GM12892 (cell line): Measurements from ENCODE around the gene MCTS1. TPM values are rescaled to one million over a fixed set of nuclear protein-coding genes. Genes with fewer than 3 reads are reported as not detected.

Experiments used
- DNase-seq: peaks from one replicate; pipeline ENCODE4 v3.0.0; 2011; ENCODE audit not compliant: insufficient read length
- FAIRE-seq: peaks from 2 replicates; lab custom pipeline; 2011; peaks lifted over from hg19 to GRCh38; lab: Jason Lieb, UNC
- POLR2A ChIP-seq: IDR thresholded peaks from 2 replicates; pipeline ENCODE4 v1.6.1; 2011; ENCODE audit warnings: low read depth, low read length, control low read depth
- POLR2AphosphoS5 ChIP-seq: IDR thresholded peaks from 2 replicates; pipeline ENCODE4 v1.6.1; 2011; ENCODE audit warnings: low read depth, low read length, control low read depth
- TAF1 ChIP-seq: IDR thresholded peaks from 2 replicates; pipeline ENCODE4 v1.6.1; 2011; ENCODE audit warnings: low read depth, mild to moderate bottlenecking, control low read depth, low read length, borderline replicate concordance
- polyA plus RNA-seq: library from polyadenylated mRNA; unstranded; fragments of >200 nt; gene quantifications from one replicate; pipeline ENCODE4 v1.2.1, GENCODE V29; 2012; ENCODE audit warnings: missing spikeins, inconsistent platforms; ENCODE audit not compliant: missing spikeins

The MCTS1 gene, protein sequence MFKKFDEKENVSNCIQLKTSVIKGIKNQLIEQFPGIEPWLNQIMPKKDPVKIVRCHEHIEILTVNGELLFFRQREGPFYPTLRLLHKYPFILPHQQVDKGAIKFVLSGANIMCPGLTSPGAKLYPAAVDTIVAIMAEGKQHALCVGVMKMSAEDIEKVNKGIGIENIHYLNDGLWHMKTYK
- 79.3 TPM for polyA plus RNA-seq

DNA sequence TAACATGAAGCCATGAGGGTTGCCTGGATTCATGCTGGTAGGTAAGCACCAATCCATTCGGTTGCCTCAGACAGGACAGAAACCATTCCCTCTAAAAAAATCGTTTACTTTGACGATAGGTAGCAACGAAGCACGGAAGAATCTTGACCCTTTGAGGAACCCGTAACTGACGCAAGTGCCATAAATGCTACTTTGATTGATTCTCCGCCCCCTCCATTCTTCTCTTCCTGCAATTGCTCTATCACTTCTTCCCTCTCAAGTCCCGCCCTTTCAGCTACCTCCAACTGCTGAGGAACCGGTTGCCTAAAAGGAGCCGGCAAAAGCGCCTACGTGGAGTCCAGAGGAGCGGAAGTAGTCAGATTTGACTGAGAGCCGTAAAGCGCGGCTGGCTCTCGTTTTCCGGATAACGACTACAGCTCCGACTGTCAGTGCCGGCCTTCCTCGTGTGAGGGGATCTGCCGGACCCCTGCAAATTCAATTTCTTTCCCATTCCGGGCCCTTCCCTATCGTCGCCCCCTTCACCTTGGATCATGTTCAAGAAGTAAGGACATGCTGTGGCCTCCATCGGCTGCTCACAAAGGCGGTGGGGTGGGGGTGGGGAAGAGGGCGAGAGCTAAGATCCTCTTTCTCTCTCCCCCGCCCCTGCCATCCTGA, at the start of gene MCTS1:
Gene MCTS1, plus strand, starts transcription at position 395 of the 654 bp plus-strand sequence. Its CDS starts 136 bp downstream, at position 531.
- TF ChIP-seq POLR2AphosphoS5 = peak; percentile 59; the same call in 1 of the 2 replicates
- TF ChIP-seq TAF1 = peak; percentile 50; the same call in 1 of the 2 replicates
- peak; percentile 60 for TF ChIP-seq POLR2A
- FAIRE-seq (peak; percentile 81), DNase-seq (peak; percentile 27)

DNA sequence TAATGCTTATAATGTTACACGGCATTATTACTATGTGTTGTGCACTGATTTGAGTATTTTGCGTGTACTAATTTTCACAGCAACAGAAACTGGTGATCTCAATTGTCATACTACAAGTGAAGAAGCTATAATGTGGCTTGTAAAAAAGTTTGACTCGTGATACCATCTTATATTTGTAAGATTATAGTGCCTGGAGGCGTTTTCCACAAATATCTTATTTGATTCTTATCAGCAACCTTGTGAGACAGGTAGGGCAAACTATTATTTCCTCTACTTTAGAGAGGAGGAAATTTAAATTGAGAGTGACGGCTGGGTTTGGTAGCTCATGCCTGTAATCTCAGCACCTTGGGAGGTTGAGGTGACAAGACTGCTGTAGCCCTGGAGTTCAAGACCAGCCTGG, 47.6 kb upstream of the MCTS1 start:
- DNase-seq = no peak
- FAIRE-seq = peak; percentile 17
- TF ChIP-seq TAF1 (no peak), POLR2A (no peak), POLR2AphosphoS5 (no peak)

DNA sequence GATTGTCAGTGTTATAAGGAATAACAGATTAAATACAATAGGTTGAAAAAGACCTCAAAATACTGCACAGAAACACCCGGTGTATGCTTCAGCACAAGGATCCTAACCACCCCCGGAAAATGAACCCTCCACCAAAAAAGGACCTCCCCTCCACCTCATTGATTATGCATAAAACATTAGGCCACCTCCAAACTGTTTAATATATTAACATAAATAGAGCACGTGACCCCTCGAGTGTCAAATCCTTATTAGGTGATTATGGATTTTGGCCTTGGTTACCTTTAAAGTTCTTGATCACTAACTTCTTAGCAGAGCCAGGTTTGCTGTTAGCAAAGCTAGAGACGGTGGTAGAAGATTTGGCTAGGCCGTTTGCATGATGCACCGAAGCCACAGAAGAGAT, 44.1 kb upstream of the MCTS1 start:
- DNase-seq (no peak), FAIRE-seq (no peak)
- no peak for TF ChIP-seq TAF1
- no peak for TF ChIP-seq POLR2A
- TF ChIP-seq POLR2AphosphoS5 = no peak

DNA sequence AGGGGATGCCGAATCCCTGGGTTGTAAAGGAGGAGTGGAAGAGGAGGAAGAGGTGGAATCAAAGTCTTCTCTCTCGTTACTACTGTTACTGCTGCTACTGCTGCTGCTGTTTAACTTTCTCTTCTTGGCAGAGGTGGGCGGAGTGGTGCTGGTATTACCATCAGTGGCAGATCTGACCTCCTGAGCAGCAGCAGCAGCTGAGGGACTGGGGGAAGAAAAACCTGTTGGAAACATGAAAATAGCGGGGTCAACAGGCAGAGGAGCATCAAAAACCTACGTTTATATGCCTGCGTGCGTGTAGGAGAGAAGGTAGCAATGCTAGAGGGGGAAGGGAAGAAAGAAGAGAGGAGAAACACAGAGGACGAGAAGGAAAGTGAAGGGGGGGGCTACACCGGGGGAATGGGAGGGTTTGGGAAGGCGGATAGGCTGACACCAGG, 43.5 kb upstream of the MCTS1 start:
- FAIRE-seq = peak; percentile 24
- no peak for DNase-seq

DNA sequence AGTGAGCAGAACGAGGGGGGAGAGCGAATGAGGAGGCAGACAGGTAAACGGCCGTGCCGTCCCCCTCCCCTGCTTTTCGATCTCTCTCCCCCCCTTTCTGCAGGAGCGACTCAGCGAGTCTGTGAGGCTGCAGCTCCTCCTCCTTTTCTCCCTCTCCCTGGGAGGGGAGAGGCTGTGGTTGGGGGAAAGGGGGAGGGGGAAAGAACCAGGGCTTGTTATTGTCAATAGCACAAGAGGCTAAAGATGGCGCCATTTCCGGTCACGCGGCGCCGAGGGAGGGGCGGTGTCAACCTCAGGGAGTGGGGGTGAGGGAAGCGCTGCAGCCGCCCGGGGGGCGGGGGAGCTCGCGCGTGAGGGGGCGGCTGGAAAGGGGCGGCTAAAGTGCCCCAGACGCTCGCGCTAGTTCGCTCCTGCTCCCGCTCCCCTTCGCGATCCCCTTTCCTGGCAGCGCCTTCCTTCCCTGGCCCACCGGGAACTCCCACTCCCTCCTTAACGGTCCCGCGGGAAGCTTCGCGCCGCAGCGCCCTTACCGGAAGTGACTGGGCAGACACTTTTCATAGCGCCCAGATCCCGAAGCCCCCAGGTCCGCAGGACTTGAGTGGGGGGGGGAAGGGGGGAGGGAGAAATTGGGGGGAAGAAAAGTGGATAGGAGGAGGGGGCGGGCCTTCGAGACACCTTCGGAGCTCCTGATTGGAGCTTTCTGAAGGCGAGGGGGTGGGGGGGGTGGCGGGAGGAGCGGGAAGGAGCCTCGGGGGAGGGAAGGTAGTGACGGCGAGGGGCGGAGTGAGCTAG, 42.9 kb upstream of the MCTS1 start, which contains the start of gene CUL4B:
Gene CUL4B, minus strand, starts transcription at position 121 of the 792 bp plus-strand sequence. CDS start 324 bp downstream, outside the sequence.
- peak; percentile 45 for DNase-seq
- FAIRE-seq = peak; percentile 81
- TF ChIP-seq POLR2AphosphoS5 (no peak), POLR2A (peak; percentile 63; the same call in 1 of the 2 replicates)

More for the DNA sequence above, 43.5 kb upstream of the MCTS1 start:
- TF ChIP-seq TAF1 = no peak

DNA sequence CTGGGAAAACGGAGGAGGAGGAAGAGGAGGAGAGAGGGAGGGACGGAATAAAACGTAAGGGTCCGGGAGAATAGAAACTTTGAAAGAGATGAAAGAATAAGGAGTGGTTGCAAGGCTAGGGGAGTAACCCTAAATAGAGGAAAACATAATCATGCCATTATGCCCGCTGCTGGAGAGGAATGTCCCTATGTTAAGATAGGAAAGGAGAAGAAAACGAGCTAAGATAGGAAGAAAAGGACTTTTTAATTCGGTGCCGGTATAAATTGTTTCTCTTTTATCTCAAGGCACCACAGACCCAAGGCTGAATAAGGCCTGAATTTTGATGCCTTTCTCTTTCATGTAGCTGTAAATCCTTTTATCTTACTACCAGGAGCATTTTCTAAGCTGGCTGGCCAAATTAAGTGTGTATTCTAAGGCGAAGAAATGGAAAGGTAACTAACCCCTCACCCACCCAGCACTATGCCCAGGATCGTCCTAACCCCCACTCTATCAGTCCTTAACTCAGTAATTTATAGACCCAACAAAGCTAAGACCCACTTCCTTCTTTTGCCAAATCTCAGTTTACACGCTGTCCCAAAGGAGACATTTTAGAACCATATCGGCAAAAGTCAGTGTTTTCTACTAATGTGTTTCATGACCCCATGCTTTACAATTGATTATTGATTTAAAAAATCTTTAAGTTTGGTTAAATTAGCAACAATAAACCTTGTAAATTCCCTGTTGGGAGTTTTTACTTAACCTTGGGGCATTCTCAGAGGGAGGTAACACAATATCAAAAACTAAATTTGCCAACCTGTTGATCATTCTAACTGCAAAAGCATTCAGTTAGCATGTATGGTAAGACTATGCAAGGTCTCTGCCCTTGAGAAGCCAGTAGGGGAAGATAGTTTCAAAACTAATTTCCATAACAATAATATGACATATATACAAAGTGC, 42.0 kb upstream of the MCTS1 start:
- no peak for FAIRE-seq
- TF ChIP-seq POLR2A (no peak), TAF1 (no peak), POLR2AphosphoS5 (no peak)
- DNase-seq = no peak

DNA sequence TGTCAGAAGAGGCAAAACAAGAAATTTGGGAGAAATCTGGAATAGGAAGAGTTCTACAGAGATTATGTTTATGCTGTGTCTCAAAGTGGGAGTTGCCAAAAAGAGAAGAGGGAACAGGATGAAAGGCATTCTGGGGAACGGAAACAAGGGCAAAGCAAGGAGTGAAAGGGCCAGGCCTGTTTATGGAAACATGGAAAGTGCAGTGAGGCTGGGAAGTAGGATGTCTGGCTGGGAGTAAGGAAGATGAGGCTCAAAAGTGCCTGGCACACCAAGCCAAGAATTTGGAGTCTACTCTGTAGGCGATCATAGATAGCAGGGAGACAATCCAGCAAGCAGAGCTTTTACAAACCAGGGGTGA, 41.4 kb upstream of the MCTS1 start:
- DNase-seq = no peak
- no peak for FAIRE-seq
- TF ChIP-seq POLR2A (no peak), TAF1 (no peak), POLR2AphosphoS5 (no peak)

DNA sequence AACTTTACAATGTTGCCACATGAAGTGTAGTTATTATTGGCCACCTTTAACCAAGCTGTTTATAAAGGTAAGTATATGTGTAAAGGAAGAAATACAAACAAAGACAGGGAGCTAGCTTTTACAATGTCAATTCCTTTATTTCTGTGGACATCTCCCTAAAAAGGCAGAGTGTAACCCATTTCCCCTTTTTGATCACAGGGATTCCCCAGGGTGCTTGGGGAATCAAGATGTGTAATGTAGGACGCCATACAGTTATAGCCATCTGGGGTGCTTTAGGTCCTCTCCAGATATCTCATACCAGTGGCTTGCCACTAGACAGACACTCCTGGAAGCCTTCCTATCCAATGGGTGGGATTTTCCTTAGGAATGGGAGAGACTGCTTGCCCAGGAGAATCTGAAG, 39.0 kb upstream of the MCTS1 start:
- no peak for DNase-seq
- no peak for TF ChIP-seq TAF1
- FAIRE-seq = no peak

DNA sequence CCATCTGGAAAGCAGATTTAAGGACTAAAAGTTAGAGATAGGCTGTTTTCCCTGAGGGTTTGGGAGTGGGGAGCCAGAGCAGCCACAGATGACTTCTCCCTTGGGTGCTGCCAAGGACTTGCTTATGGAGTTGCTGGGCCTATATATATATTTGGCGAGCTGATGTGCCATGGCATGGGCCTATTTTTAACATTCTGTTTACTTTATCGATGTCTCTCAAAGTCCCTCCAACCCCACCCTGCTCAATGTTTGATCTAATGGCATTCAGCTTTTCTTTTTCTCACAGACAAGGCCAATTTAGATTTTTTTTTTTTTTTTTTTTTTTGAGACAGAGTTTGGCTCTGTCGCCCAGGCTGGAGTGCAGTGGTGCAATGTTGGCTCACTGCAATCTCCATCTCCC, 37.1 kb upstream of the MCTS1 start:
- FAIRE-seq (no peak), DNase-seq (no peak)
- TF ChIP-seq POLR2AphosphoS5 (no peak), POLR2A (no peak), TAF1 (no peak)

DNA sequence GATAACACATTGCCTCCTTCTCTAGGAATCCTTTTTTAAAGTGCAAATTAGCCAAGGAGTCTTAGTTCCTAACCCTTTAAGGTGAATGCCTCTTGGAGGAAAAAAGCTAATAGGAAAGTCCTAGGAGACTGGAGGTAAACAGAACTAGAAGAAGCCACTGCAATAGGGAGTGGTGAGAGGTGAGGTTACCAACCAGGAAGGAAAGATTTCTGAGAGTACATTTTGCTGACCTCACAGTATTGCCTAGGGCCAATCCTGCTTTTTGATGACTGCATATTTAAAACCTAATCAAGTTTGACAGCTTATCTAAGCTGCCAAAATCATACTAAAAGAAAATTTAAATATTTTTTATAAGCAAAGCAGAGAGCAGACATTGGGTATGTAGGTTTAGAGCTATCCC, 35.9 kb upstream of the MCTS1 start:
- TF ChIP-seq POLR2A (no peak), TAF1 (no peak), POLR2AphosphoS5 (no peak)
- FAIRE-seq (no peak), DNase-seq (no peak)

DNA sequence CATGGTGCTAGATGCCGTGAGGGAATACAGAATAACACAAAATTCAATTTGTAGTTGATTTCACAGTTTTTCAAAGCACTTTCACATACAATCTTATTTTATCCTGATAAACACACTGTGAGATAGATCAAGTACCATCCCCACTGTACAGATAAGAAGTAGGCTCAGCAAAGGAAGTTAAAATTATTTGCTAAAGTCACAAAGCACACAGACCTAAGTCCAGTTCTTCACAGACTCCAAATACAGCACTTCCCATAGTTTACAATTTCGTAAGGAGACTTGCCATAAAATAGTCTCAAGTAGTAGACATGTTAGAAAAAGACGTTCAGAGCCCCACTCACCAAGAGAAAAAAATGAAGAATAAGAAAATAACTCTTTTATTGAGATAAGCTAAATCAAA, 35.3 kb upstream of the MCTS1 start:
- no peak for FAIRE-seq
- no peak for TF ChIP-seq POLR2A
- TF ChIP-seq TAF1 = no peak
- no peak for TF ChIP-seq POLR2AphosphoS5

More for the DNA sequence above, 35.3 kb upstream of the MCTS1 start:
- DNase-seq = no peak
